Activated CD8-positive, alpha-beta T cell treated with anti-CD3 and anti-CD28 coated beads for 36 hours (primary cell): ENCODE data around the gene CLIC6. TPM values are rescaled to one million over a fixed set of nuclear protein-coding genes. Genes with fewer than 3 reads are reported as not detected.

Experiments
- ATAC-seq: fragments of 200-7000 bp; cut with Tn5 transposase; one replicate; pipeline ENCODE4 v1.10.0; 2021; ENCODE audit warnings: mild to moderate bottlenecking, moderate library complexity
- CTCF ChIA-PET: fragments of 350-600 bp; sonication (Branson Sonifier 250); formaldehyde crosslinking; loops from one replicate; lab custom pipeline; 2021; ENCODE audit warnings: antibody characterized with exemption; lab: Charles Lee
- POLR2A ChIA-PET: fragments of 350-600 bp; sonication (Branson Sonifier 250); formaldehyde crosslinking; loops from one replicate; lab custom pipeline; 2021; ENCODE audit warnings: antibody characterized with exemption; lab: Charles Lee
- DNase-seq: peaks from one replicate; pipeline ENCODE4 v3.0.0-alpha.2; 2020
- H3K27ac Mint-ChIP-seq: one replicate; pipeline ENCODE4 v1.8.0; 2021; ENCODE audit warnings: mild to moderate bottlenecking, mixed read lengths
- H3K27me3 Mint-ChIP-seq: one replicate; pipeline ENCODE4 v1.8.0; 2021; ENCODE audit warnings: mixed read lengths
- H3K36me3 Mint-ChIP-seq: one replicate; pipeline ENCODE4 v1.8.0; 2021; ENCODE audit warnings: low read depth, mixed read lengths
- H3K4me1 Mint-ChIP-seq: one replicate; pipeline ENCODE4 v1.8.0; 2021; ENCODE audit warnings: low read depth, mixed read lengths
- H3K4me3 Mint-ChIP-seq: one replicate; pipeline ENCODE4 v1.8.0; 2021; ENCODE audit warnings: mild to moderate bottlenecking, moderate library complexity, mixed read lengths
- H3K9me3 Mint-ChIP-seq: one replicate; pipeline ENCODE4 v1.8.0; 2021; ENCODE audit warnings: mixed read lengths
- CTCF ChIP-seq: fragments of 200-600 bp; IDR thresholded peaks from one replicate; pipeline ENCODE4 v1.8.0; 2022; ENCODE audit warnings: antibody characterized with exemption, mild to moderate bottlenecking
- intact Hi-C: fragments of 100-400 bp; cut with micrococcal nuclease; formaldehyde crosslinking; loops from one replicate; pipeline ENCODE4 v1.10.0; 2022
- total RNA-seq, 2 experiments: library from RNA; stranded (reverse); gene quantifications; one replicate each; pipeline ENCODE4 v1.2.3, GENCODE V29; 2021

CLIC6 gene
- total RNA-seq, 2 experiments from 2014 or later, result 0.54 to 0.58 TPM

DNA sequence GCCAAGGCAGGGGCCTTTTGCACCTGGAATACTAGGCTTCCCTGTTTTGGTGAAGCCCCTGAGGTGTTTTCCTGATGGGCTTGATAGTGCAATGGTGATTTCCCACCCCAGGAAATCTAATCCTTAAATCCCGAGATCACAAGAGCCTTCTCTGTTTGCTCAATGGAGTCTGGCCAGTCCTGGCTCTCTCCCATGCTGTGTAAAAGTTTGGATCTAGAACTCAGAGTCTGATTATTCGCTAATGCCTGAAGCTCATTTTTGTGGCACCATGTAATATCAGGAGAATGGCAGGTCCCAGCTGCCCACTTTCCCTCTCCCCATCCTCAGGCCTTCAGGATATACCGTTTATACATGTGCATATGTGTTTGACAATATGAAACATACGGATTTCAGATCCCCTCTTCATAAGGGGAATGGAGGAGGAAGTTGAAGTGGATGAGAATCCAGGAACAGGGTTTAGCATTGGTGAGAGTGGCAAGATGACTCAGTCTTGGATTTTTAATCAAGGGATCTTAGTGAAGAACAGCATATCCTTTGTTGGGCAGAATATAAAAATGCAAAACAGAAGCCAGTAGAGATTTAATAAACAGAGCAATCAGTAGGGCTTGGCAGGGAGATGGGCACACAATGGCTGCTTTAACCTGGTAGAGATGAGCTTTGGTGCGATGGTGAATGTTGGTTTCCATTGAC lies 62.1 kb downstream of the CLIC6 start:
- H3K9me3 Mint-ChIP-seq, result no peaks in the 10 kb centered on the region
- TF ChIP-seq CTCF, result no peak
- intact Hi-C loops, result no loop called here
- peaks cover 2% of the 10 kb centered on the region for H3K4me1 Mint-ChIP-seq
- CTCF ChIA-PET, result interaction anchor here (2.8 kb wide), 1 partner anchor 10 kb away, joined by 8 read pairs; no protein-coding TSS in a partner anchor
- peaks cover 4% of the 10 kb centered on the region for H3K27me3 Mint-ChIP-seq
- POLR2A ChIA-PET, result interaction anchor here (1.2 kb wide), 1 partner anchor 13 kb away, joined by 3 read pairs; no protein-coding TSS in a partner anchor
- ATAC-seq (no peak), DNase-seq (no peak)
- no peak overlapping the region for H3K27ac Mint-ChIP-seq
- H3K36me3 Mint-ChIP-seq, result no peaks in the 10 kb centered on the region
- no peak overlapping the region for H3K4me3 Mint-ChIP-seq

DNA sequence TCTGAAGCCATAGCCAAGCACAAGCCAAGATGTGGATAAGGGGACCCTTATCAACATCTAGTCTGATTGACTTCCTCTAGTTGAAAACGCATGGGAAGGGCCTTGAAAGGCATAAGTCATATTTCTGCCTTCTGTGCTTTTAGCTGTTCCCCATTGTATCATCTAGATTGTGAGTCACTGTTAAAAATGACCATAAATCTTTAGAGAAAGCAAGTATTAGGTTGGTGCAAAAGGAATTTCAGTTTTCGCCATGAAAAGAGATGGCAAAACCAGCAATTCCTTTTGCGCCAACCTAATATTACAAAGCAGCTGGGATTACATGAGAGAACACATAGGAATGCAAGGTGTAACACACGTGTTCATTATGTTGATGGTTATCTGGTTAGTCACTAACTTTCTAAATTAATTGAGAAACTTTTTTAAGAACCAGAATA lies 63.6 kb downstream of the CLIC6 start:
- POLR2A ChIA-PET, result no interaction called here
- H3K36me3 Mint-ChIP-seq, result no peaks in the 10 kb centered on the region
- H3K27ac Mint-ChIP-seq, result no peak overlapping the region
- DNase-seq (no peak), ATAC-seq (no peak)
- no peak overlapping the region for H3K4me3 Mint-ChIP-seq
- H3K27me3 Mint-ChIP-seq, result no peaks in the 10 kb centered on the region
- no peaks in the 10 kb centered on the region for H3K9me3 Mint-ChIP-seq
- no peak for TF ChIP-seq CTCF
- intact Hi-C loops, result no loop called here
- no peaks in the 10 kb centered on the region for H3K4me1 Mint-ChIP-seq
- CTCF ChIA-PET, result interaction anchor here (1.0 to 2.6 kb wide), 3 partner anchors 10 to 40 kb away, joined by 3 to 13 read pairs (median 3); no protein-coding TSS in a partner anchor

GRCh38 chr21:34733852-34734251 lies 65.1 kb downstream of the CLIC6 start:
- H3K27me3 Mint-ChIP-seq, result no peaks in the 10 kb centered on the region
- ChIA-PET POLR2A (no interaction called here), CTCF (interaction anchor here (1.2 to 2.6 kb wide), 2 partner anchors 12 kb away, joined by 4 to 13 read pairs; no protein-coding TSS in a partner anchor)
- intact Hi-C loops, result no loop called here
- no peak for TF ChIP-seq CTCF
- H3K9me3 Mint-ChIP-seq, result no peaks in the 10 kb centered on the region
- DNase-seq (no peak), ATAC-seq (no peak)
- no peak overlapping the region for H3K4me3 Mint-ChIP-seq
- no peak overlapping the region for H3K27ac Mint-ChIP-seq
- H3K4me1 Mint-ChIP-seq, result no peaks in the 10 kb centered on the region
- H3K36me3 Mint-ChIP-seq, result no peaks in the 10 kb centered on the region

DNA sequence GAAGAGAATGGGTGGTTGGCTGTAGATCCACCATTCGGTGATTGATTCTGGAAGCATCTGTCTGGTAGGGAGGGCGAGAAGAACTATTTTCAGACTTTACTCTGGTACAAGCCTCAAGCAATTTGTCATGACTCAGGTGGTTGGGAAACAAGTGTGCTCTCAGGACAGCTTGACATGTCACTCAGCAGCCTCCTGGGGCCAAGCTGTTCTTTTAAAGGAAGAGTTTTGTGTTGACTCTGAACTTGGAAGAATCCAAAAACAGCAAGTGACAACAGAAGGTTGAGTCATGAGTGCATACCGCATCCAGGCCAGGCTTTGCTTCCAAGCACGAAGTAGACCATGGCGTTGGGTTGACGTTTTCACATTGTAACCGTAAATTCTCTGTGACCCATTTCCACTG lies 65.9 kb downstream of the CLIC6 start:
- no peak for DNase-seq
- no peak for ATAC-seq
- intact Hi-C loops, result no loop called here
- no peak for TF ChIP-seq CTCF
- peaks cover 2% of the 10 kb centered on the region for H3K27me3 Mint-ChIP-seq
- CTCF ChIA-PET, result interaction anchor here (2.6 kb wide), 1 partner anchor 12 kb away, joined by 13 read pairs; no protein-coding TSS in a partner anchor
- no peak overlapping the region for H3K4me3 Mint-ChIP-seq
- H3K27ac Mint-ChIP-seq, result no peak overlapping the region
- H3K36me3 Mint-ChIP-seq, result no peaks in the 10 kb centered on the region
- no peaks in the 10 kb centered on the region for H3K9me3 Mint-ChIP-seq
- POLR2A ChIA-PET, result no interaction called here
- no peaks in the 10 kb centered on the region for H3K4me1 Mint-ChIP-seq
